Testis (tissue), 2 donors: ENCODE measurements around the gene OTOG.

Experiments
- CTCF ChIP-seq, 3 experiments: fragments of 450-650 bp in 2 of 3; fragments of 200-600 bp in 1 of 3; sonication (generic) in 1 of 3; IDR thresholded peaks; one replicate each; pipeline ENCODE4 v1.5.1; 2016 to 2019; ENCODE audit warnings: antibody characterized with exemption in 3 of 3, mild to moderate bottlenecking in 2 of 3, moderate library complexity in 1 of 3
- POLR2A ChIP-seq: fragments of 450-650 bp; IDR thresholded peaks from one replicate; pipeline ENCODE4 v1.6.1; 2017; ENCODE audit warnings: antibody characterized with exemption, mild to moderate bottlenecking, moderate library complexity

DNA sequence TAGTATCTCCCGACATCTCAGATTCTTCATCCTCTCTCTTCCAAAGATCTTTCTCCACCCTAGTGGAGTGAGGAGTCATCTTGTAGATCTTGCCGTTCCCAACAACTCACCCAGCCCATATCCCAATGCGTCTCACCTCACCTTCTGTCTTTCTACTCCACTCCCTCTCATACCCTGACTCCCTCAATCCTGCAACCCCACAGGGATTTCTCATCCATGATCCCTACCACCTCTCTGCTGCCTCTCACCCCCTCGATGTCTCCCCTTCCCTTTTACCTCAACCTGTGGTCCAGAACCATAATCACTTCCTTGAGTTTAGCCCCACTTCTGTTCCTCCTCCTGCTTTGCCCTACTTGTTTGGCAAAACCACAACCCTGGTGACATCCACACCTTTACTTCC, 41.7 kb downstream of the OTOG start:
- TF ChIP-seq CTCF (IDR thresholded peaks at IDR 0.05) (no peak), POLR2A (no peak)
